SH-SY5Y (cell line): Measurements from ENCODE around the gene MARCHF3.

Experiments
- GATA2 ChIP-seq: IDR thresholded peaks from 2 replicates; pipeline ENCODE4 v1.6.1; 2011; ENCODE audit warnings: mild to moderate bottlenecking, low read depth, low read length
- GATA3 ChIP-seq: IDR thresholded peaks from 2 replicates; pipeline ENCODE4 v1.6.1; 2011; ENCODE audit warnings: low read depth, mild to moderate bottlenecking, low read length, moderate library complexity

The MARCHF3 gene

DNA sequence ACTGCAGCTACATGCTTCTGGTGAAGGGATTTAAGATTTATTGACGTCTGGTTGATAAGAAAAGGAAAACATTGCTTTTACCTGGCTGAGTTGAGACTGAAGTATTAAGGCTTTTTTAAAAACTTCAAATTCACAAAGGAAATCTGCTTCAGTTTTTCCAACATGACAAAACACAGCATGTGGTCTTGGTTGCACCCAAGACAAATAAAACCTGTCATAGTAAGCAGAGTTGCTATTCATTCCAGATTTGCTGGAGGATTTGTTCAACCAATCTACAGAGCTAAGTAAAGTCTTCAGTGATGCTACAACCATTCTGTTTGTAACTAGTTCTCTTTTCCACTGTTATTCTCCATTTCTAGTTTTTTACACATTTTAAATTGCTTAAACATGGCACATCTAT lies 31.6 kb upstream of the MARCHF3 start:
- TF ChIP-seq GATA3: no peak
- no peak for TF ChIP-seq GATA2

- TF ChIP-seq GATA3 (no peak), GATA2 (no peak)
Measured at GRCh38 chr5:127061537-127061936, 31.2 kb upstream of the MARCHF3 start.

DNA sequence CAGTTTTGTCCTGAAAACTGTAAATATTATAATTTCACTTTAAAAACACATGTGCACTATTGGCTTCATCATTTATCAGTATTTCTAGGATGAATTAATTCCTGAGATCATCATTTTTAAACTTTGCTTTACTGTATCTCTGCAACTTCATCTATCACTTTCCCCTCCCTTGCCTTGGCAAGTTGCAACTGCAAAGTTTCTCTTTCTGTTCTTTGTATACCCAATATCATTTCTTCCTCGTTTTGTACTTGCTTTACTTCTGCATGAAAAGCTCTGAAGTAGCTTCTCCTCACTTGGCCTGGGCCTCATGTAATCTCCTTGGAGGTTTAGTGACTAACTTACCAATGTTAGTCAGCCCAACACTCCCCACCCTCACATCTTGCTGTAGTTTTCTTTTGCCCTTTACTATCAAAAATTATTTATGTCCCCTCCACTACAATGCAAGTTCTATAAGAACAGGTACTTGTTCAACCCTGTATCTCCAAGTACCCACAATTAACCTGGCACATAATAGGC lies 30.2 kb upstream of the MARCHF3 start:
- TF ChIP-seq GATA3: no peak
- TF ChIP-seq GATA2: no peak

DNA sequence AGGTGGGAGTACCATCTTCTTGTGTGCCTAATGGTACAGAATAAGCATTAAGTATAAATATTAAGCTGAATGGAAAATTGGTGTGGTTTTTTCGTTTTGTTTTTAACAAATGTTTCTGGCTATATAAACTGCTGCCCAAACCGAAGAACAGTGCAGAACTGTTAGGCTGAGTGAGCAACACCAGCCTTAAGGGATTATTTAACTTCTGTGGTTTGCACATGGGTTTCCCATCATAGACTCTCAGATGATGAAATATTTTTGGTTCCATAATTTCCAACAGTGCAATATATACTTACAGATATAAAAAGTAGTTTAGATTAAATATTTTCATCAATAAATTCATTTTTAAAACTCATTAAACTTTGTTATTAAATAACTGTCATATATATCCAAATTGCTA lies 26.5 kb upstream of the MARCHF3 start:
- TF ChIP-seq GATA3 (no peak), GATA2 (no peak)

DNA sequence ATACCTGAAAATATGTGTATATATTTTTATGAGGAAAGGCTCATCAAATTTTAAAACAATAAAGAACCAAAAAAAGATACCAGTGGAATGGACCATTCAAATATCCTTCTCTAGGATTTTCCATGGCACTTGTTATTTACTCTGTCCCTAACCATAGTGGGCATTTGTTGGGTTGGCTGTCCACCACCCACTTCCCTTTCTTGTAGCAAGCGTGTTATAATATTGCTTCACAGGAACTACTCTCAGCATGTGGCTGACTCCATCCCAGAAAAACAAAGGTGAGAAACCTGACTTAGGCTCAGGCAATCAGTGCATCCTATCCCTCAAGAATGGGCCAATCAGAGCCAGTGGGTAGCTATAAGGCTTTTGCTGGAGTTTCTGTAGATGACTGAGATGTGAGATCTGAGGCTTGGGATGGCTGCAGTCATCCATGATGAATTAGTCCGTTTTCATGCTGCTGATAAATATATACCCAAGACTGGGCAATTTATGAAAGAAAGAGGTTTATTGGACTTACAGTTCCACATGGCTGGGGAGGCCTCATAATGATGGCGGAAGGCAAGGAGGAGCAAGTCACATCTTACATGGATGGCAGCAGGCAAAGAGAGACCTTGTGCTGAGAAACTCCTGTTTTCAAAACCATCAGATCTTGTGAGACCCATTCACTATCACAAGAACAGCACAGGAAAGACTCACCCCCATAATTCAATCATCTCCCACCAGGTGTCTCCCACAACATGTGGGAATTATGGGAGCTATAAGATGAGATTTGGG lies 25.7 kb upstream of the MARCHF3 start:
- TF ChIP-seq GATA2 (no peak), GATA3 (no peak)

DNA sequence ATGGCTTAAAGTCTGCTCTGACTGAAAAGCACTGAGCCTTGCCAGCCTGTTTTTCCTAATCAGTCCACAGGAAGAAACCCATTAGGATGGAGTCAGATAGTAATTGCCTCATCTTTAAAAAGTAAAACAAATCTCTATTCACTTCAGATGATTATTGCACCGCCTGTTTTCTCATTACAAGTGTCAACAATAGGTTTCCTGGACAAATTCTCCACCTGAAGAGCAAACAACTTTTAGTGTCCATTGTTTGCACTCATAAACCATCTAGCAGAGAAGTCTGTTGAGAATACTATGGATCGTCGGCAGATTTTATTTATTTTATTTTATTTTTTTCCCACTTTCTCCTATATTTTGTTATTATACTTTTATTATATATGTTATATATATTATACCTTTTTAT lies 22.7 kb upstream of the MARCHF3 start:
- TF ChIP-seq GATA3 (no peak), GATA2 (no peak)

- no peak for TF ChIP-seq GATA3
- no peak for TF ChIP-seq GATA2
Measured at GRCh38 chr5:127051591-127051990, 21.2 kb upstream of the MARCHF3 start.

- TF ChIP-seq GATA3 (no peak), GATA2 (no peak)
Measured at GRCh38 chr5:127046343-127047072, 16.1 kb upstream of the MARCHF3 start.

DNA sequence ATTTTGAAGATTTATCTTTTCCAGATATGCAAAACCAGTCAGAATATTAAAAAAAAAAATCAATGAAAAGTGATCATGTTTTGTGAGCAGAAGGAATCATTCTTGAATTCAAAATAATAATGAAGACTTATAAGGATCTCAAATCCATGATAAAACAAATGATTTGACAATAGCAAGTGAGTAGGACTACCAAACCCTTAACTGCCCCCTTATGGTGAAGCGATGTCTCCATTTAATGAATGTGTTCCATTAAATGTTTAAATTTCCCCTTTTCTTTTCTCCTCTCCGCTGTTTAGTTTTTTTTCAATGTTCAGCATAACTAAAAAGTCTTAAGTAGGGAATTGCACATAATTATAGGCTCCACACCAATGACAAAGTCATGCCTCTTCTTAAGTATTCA lies 12.2 kb upstream of the MARCHF3 start:
- TF ChIP-seq GATA3: no peak
- no peak for TF ChIP-seq GATA2

DNA sequence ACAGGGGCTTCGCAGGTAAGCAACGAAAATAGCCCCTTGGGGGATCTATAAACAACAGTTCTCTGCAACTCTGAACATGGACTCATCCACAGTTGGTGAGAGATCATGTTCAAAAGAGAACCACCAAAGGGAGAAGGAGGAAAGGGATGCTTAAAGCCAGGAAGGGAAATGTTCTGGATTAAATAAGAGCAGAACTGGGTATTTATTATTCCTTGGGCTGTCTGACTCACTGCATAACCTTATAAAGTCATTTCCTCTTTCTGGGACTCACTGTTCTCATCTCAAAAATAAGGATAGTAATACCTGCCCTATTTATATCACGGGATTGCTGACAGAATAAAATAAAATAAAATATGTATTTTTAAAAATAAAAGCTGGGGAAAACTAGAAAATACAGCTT lies 11.2 kb upstream of the MARCHF3 start:
- no peak for TF ChIP-seq GATA2
- TF ChIP-seq GATA3: no peak

DNA sequence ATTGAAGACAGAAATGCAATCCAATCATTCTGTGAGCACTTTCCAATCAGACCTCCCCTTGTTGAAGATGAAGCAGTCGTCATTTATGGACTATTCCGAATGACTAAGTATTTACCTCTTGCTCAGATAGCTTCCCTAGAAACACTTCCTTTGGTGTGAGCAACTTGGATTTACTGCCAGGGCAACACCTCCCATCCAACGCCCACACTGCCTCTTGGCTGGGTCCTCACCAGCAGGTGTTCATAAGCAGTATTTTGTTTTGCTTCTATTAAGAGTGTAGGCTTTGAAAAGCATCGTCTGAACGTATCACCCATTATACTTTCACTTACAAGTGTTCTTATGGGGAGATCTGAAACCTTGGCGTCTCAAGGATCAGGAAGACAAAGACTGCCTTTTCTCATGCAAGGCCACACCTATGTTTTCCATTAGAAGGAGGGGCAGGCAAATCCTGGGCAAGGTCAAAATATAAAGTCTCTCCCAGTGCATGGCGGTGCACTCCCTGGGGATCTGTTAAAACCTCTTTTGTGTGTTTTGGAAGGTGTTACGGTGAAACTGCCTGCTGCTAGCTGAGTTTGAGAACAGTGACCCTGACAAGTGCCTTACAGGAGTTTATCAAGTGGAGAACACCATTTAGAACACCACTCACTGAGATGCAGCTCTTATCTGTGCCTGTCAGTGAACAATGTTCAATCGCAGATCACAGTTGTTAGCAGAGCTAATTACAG lies 10.6 kb upstream of the MARCHF3 start:
- TF ChIP-seq GATA3: no peak
- no peak for TF ChIP-seq GATA2

GRCh38 chr5:127038550-127038949 lies 8.2 kb upstream of the MARCHF3 start:
- TF ChIP-seq GATA2 (no peak), GATA3 (no peak)

DNA sequence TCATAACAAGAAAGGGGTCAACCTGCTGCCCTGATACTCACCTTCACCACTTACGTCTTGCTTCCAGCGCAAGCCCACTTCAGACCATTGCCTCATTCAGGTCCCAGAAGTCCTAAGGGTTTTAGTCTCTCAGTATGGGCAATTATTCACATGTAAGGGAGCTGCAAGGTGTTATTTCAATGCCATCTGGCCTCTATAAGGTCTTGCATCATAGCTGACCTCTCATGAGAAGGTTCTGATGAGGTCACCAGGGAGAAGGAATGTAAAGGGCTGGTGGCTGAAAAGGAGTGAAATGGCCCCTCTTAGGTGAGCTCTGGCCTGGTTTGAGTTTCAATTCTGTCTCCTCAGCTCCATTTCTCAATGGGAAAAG lies 1.5 kb upstream of the MARCHF3 start:
- no peak for TF ChIP-seq GATA2
- no peak for TF ChIP-seq GATA3

DNA sequence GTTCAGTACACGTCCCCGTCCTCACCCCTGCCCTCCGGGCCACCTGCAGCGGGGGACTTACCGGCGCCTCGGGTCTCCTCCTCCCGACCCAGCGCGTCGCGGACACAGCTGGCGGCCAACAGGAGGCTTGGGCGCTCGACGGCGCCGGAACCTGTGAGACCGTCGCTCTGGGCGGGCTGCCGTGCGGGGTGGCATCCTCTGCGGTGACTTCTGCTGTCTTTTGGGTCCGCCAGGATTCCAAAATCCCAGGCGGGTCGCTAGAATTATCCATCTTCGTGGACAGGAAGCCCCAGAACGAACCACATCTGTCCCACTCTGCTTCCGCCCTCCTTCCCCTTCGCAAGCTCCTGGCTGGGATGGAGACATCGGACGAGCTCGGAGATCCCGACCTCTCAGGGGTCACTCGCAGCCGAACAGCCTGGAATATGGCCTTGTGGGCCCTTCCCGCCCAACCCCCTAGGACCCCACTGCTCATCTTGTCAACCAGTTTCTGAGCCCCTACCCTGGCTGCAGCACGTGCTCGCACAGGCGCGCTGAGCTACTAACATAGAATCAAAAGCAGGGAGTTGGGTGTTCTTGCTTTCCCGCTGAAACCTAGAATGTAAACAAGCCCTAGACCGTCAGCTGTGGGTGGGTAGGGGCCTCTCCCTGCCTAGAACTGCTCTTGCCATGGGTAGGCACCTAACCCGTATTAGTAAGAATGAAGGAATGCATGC lies 947 bp upstream of the MARCHF3 start:
- no peak for TF ChIP-seq GATA3
- TF ChIP-seq GATA2: no peak
